Esophagus squamous epithelium (tissue), 5 donors: ENCODE data around the gene PCSK5. TPM values are rescaled to one million over a fixed set of nuclear protein-coding genes. Genes with fewer than 3 reads are reported as not detected.
A peak's percentile ranks its signal among the peaks of the same experiment; 100 is the strongest.

ENCODE experiments used
- DNase-seq: peaks from one replicate; lab custom pipeline; 2025; lab: John Stamatoyannopoulos, UW
- H3K27ac ChIP-seq, 4 donors: fragments of 200-600 bp; sonication (generic); one replicate each; pipeline ENCODE4 v1.5.1; 2016 to 2019; ENCODE audit warnings: mild to moderate bottlenecking in 1 of 4
- H3K27me3 ChIP-seq, 4 donors: fragments of 200-600 bp; sonication (generic); 1 replicate in 3 of 4; 2 replicates in 1 of 4; pipeline versions ENCODE4 v1.5.1 to v1.6.0; 2017 to 2021; ENCODE audit warnings: antibody characterized with exemption in 1 of 4
- H3K36me3 ChIP-seq, 3 donors: fragments of 200-600 bp; sonication (generic); one replicate each; pipeline ENCODE4 v1.5.1; 2016 to 2019
- H3K4me1 ChIP-seq, 3 donors: fragments of 200-600 bp; sonication (generic); one replicate each; pipeline ENCODE4 v1.5.1; 2017 to 2019
- H3K4me3 ChIP-seq, 4 donors: fragments of 200-600 bp; sonication (generic); 1 replicate in 3 of 4; 2 replicates in 1 of 4; pipeline ENCODE4 v1.5.1; 2016 to 2019; ENCODE audit warnings: mild to moderate bottlenecking in 2 of 4, moderate library complexity in 1 of 4
- H3K9me3 ChIP-seq, 3 donors: fragments of 200-600 bp; sonication (generic); one replicate each; pipeline ENCODE4 v1.5.1; 2016 to 2019
- POLR2A ChIP-seq, 4 donors: fragments of 450-650 bp; IDR thresholded peaks; one replicate each; pipeline ENCODE4 v1.6.1; 2017; ENCODE audit warnings: antibody characterized with exemption in 4 of 4, mild to moderate bottlenecking in 4 of 4, moderate library complexity in 3 of 4
- WGBS, 2 donors: methylation state at CpG; one replicate each; pipeline ENCODE4 v1.1.5; 2018; 5-methylcytosine and 5-hydroxymethylcytosine counted together
- intact Hi-C: fragments of 100-400 bp; cut with DNase I; formaldehyde crosslinking; loops from one replicate; pipeline ENCODE4 v1.15.0; 2022
- total RNA-seq, 4 donors: library from RNA; depleted of rRNA; stranded (reverse); fragments of >200 nt; gene quantifications; one replicate each; pipeline ENCODE4 v1.1.0, GENCODE V29; 2016
- TF ChIP-seq, protein P1 (sequence below), 6 experiments: fragments of 450-650 bp in 4 of 6; fragments of 200-600 bp in 2 of 6; sonication (generic) in 2 of 6; IDR thresholded peaks; one replicate each; pipeline ENCODE4 v1.5.1; 2016 to 2019; ENCODE audit warnings: antibody characterized with exemption in 6 of 6, mild to moderate bottlenecking in 4 of 6, moderate library complexity in 4 of 6
- donor health status: DM: yes; HTN: yes; CAD: no.

The PCSK5 gene
- total RNA-seq, 4 donors from 2014 or later: 8.4 to 33.8 (median 24.2) TPM

DNA sequence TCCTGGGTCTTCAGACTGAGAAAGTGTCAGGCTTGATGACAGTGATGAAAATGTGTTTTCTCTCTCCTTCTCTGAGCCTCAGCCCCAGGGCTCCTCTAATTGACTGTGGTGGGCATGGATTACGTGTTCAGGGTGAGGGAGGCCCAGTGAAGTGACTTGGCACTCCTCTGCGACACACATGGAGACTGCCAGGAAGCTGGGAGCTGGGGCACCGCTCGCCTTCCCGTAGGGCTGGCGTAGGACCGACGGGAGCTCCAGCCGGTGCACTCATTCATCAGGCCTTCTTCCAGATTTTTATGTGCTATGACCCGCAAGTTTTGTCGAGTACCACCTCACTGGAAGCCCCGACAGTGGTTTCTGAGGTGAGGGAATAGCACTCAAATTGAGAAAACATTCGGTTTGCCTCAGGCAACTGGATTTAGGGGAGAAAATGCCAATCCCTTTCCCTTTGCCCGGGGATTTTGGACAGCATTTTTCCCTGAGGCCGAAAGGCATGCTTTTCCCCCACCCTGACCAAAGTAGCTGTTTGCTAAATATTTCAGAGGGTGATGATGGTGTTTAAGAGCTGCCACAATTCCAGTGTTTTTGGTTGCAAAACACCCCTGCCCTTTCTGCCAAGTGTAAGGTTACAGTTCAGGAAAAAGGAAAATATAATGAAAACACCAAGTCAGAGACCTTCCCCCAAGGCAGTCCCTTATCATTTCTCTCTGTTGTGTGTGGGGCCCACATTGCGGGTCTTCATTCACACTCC lies 83.7 kb downstream of the PCSK5 start:
- Histone ChIP-seq H3K4me3 (no peak overlapping the region), H3K4me1 (peaks cover 0 to 18% (median 0%) of the 10 kb centered on the region in 3 donors), H3K27ac (no peak overlapping the region), H3K36me3 (no peaks in the 10 kb centered on the region), H3K9me3 (no peaks in the 10 kb centered on the region), H3K27me3 (no peaks in the 10 kb centered on the region)
- WGBS, 2 donors: 84 to 86% methylated on average over 8 to 15 of the region's 16 CpGs
- no peak for TF ChIP-seq POLR2A (IDR thresholded peaks at IDR 0.05)
- TF ChIP-seq, protein P1, sequence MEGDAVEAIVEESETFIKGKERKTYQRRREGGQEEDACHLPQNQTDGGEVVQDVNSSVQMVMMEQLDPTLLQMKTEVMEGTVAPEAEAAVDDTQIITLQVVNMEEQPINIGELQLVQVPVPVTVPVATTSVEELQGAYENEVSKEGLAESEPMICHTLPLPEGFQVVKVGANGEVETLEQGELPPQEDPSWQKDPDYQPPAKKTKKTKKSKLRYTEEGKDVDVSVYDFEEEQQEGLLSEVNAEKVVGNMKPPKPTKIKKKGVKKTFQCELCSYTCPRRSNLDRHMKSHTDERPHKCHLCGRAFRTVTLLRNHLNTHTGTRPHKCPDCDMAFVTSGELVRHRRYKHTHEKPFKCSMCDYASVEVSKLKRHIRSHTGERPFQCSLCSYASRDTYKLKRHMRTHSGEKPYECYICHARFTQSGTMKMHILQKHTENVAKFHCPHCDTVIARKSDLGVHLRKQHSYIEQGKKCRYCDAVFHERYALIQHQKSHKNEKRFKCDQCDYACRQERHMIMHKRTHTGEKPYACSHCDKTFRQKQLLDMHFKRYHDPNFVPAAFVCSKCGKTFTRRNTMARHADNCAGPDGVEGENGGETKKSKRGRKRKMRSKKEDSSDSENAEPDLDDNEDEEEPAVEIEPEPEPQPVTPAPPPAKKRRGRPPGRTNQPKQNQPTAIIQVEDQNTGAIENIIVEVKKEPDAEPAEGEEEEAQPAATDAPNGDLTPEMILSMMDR (IDR thresholded peaks at IDR 0.05): no peak
- no peak for DNase-seq
- intact Hi-C loops: no loop called here

DNA sequence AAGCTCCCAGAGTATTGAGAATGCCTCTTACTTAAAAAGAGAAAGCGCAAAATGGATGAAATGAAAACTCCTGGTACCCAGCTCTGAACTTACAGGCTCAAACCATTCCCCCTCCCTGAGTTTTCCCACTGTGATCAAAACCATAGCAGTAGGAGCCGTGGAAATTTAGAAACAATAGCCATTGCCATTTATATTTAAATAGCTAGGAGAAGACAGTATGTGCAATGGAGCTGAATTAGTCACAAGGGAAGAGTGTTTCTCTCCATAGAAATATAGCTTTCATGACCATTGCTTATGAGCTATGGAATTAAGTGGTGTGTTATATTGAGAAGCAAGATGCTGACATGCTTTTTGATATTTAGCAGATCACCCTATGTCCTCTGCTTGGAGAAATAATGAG lies 84.6 kb downstream of the PCSK5 start:
- H3K36me3 ChIP-seq: no peaks in the 10 kb centered on the region
- 66 to 86% methylated on average over 2 of the region's 2 CpGs for WGBS, 2 donors
- no peaks in the 10 kb centered on the region for H3K9me3 ChIP-seq
- no peak for TF ChIP-seq POLR2A (IDR thresholded peaks at IDR 0.05)
- TF ChIP-seq, protein P1 (IDR thresholded peaks at IDR 0.05): no peak
- peaks cover 0 to 18% (median 0%) of the 10 kb centered on the region in 3 donors for H3K4me1 ChIP-seq
- H3K27ac ChIP-seq: no peak overlapping the region
- no peak overlapping the region for H3K4me3 ChIP-seq
- DNase-seq: no peak
- H3K27me3 ChIP-seq: no peaks in the 10 kb centered on the region
- intact Hi-C loops: no loop called here

DNA sequence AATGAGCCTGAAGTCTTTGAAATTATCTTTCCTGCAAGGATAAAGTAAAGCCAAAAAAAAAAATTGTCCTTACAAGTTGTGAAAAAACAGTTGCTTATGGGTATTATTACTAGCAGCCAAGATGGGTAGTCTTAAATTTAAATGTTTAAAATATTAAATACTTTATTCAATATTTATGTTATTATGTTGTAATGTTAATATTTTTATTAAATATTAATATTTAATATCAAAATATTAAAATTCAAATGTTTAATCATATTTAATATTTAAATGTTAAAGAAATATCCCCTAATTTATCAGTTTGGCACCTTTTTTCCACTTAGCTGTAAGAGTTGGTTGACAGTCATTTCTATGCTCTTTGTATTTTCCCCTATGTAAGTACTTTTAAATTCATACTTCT lies 86.1 kb downstream of the PCSK5 start:
- TF ChIP-seq, protein P1 (IDR thresholded peaks at IDR 0.05): no peak
- no peak for TF ChIP-seq POLR2A (IDR thresholded peaks at IDR 0.05)
- no peaks in the 10 kb centered on the region for H3K27me3 ChIP-seq
- H3K27ac ChIP-seq: no peak overlapping the region
- H3K9me3 ChIP-seq: no peaks in the 10 kb centered on the region
- H3K36me3 ChIP-seq: no peaks in the 10 kb centered on the region
- no peak overlapping the region for H3K4me3 ChIP-seq
- peaks cover 0 to 18% (median 0%) of the 10 kb centered on the region in 3 donors for H3K4me1 ChIP-seq
- intact Hi-C loops: no loop called here
- DNase-seq: no peak

DNA sequence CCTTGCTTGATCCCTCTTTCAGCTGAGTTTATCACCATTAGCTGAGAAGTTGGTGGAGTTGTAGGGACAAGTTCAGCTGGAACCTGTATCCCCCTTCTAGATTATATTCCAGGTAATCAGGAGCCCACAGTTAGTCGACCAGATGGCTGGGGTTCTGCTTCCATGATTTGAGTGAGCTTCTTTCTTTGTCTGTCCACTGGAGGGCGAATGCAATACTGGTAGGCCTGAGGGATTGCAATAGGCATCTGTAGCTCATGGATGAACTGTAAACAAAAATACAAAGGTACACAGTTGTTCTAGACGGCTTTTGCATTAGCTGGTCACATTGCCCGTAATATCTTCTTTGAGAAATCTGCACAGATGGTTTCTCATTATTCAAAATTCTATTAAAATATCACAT lies 88.9 kb downstream of the PCSK5 start:
- intact Hi-C loops: no loop called here
- no peak overlapping the region for H3K27ac ChIP-seq
- no peaks in the 10 kb centered on the region for H3K36me3 ChIP-seq
- WGBS, 2 donors: 67 to 82% methylated on average over 3 to 4 of the region's 4 CpGs
- TF ChIP-seq, protein P1 (IDR thresholded peaks at IDR 0.05): peak in 1 of 6 experiments; percentile 35
- TF ChIP-seq POLR2A (IDR thresholded peaks at IDR 0.05): no peak
- H3K4me1 ChIP-seq: peaks cover 0 to 16% (median 0%) of the 10 kb centered on the region in 3 donors
- no peak for DNase-seq
- H3K4me3 ChIP-seq: no peak overlapping the region
- no peaks in the 10 kb centered on the region for H3K9me3 ChIP-seq
- no peaks in the 10 kb centered on the region for H3K27me3 ChIP-seq

DNA sequence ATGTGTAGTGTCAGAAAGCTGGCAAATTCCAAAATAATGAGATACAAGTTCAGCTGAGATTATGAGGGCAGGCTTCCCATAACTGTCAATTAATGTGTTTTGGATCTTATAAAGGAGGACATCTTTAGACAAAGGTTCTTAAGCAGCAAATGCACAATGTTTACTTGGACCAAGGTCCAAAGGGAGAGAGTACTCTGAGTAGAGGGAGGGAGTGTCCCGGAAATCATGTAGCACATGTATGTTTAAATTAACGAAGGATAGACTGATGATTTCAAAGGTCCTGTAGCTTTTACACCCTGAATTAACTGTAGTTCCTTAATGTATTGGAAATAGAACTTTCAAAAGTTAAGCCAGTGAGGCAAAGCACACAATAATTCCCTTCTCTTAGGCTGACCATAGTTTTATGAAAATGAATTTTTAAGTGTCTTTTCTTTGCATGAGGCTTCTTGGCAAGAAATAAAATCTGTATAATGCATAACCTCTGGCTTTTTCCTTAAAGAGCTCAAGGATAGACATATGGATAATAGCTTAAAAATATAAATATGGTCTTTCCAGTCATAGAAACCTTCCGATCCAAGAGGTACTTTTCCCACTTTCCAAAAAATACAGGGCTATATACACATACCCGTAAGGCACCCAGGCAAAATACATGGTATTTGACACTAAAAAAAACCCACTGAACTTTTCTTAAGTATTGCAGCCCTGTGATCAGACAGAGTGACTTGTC lies 93.0 kb downstream of the PCSK5 start:
- Histone ChIP-seq H3K9me3 (no peaks in the 10 kb centered on the region), H3K4me3 (no peak overlapping the region), H3K36me3 (peaks cover 0 to 14% (median 0%) of the 10 kb centered on the region in 3 donors), H3K27me3 (no peaks in the 10 kb centered on the region), H3K27ac (no peak overlapping the region), H3K4me1 (peaks cover 0 to 4% (median 0%) of the 10 kb centered on the region in 3 donors)
- WGBS, 2 donors: 84 to 90% methylated on average over 4 of the region's 4 CpGs
- DNase-seq: no peak
- TF ChIP-seq, protein P1 (IDR thresholded peaks at IDR 0.05): no peak
- no peak for TF ChIP-seq POLR2A (IDR thresholded peaks at IDR 0.05)
- intact Hi-C loops: no loop called here
